IMR-90 (cell line): Measurements from ENCODE around the gene PPARG. TPM values are rescaled to one million over a fixed set of nuclear protein-coding genes. Genes with fewer than 3 reads are reported as not detected.

Experiments used
- ATAC-seq: fragments of 200-7000 bp; cut with Tn5 transposase; 2 replicates; pipeline ENCODE4 v1.9.1; 2020; ENCODE audit warnings: low read depth, mild to moderate bottlenecking, moderate library complexity
- BruUV-seq: library from RNA; stranded (reverse); fragments of 400-500 nt; replicated peaks from 2 replicates; lab custom pipeline; 2021; lab: Mats Ljungman, UMichigan
- CTCF ChIA-PET: fragments of 300-600 bp; formaldehyde crosslinking; extraction: SDS; loops from one replicate; lab custom pipeline; 2021; ENCODE audit warnings: antibody characterized with exemption; lab: Yijun Ruan, JAX
- POLR2A ChIA-PET: fragments of 300-600 bp; sonication (Branson Sonifier 250); formaldehyde crosslinking; loops from one replicate; lab custom pipeline; 2022; ENCODE audit warnings: antibody characterized with exemption; ENCODE audit not compliant: unreplicated experiment; lab: Charles Lee
- DNase-seq: peaks from one replicate; pipeline ENCODE4 v3.0.0; 2013
- H2AFZ ChIP-seq: replicated peaks from 2 replicates; pipeline ENCODE3; 2013; ENCODE audit warnings: low read length, mild to moderate bottlenecking; ENCODE audit not compliant: poor library complexity
- H2AK5ac ChIP-seq: 2 replicates; pipeline ENCODE4 v1.6.1; 2013; ENCODE audit warnings: low read depth, low read length, inconsistent platforms
- H2AK9ac ChIP-seq: replicated peaks from 2 replicates; pipeline ENCODE3; 2013; ENCODE audit warnings: mild to moderate bottlenecking, low read depth, low read length, moderate library complexity; ENCODE audit not compliant: poor library complexity
- H2BK120ac ChIP-seq: 2 replicates; pipeline ENCODE4 v1.6.1; 2013; ENCODE audit warnings: low read depth, low read length, inconsistent platforms
- H2BK15ac ChIP-seq: 3 replicates; pipeline ENCODE4 v1.6.1; 2013; ENCODE audit warnings: low read depth, low read length, inconsistent platforms
- H2BK20ac ChIP-seq: 2 replicates; pipeline ENCODE4 v1.6.1; 2013; ENCODE audit warnings: low read depth, mild to moderate bottlenecking, inconsistent platforms, low read length, moderate library complexity
- H2BK5ac ChIP-seq: 2 replicates; pipeline ENCODE4 v1.6.1; 2013; ENCODE audit warnings: mild to moderate bottlenecking, low read depth, low read length, inconsistent platforms; ENCODE audit not compliant: poor library complexity, severe bottlenecking
- H3K14ac ChIP-seq: replicated peaks from 2 replicates; pipeline ENCODE4 v1.6.1; 2013; ENCODE audit warnings: low read depth, low read length, inconsistent platforms
- H3K18ac ChIP-seq: 2 replicates; pipeline ENCODE4 v1.6.1; 2013; ENCODE audit warnings: low read depth, low read length, control low read depth
- H3K23ac ChIP-seq: 2 replicates; pipeline ENCODE4 v1.6.1; 2013; ENCODE audit warnings: low read depth, low read length, inconsistent platforms
- H3K27ac ChIP-seq: 2 replicates; pipeline ENCODE4 v1.5.1; 2013; ENCODE audit warnings: mild to moderate bottlenecking, control low read depth, low read length; ENCODE audit not compliant: insufficient read depth
- H3K27me3 ChIP-seq: 2 replicates; pipeline ENCODE4 v1.6.1; 2013; ENCODE audit warnings: low read length; ENCODE audit not compliant: control insufficient read depth, insufficient read depth
- H3K36me3 ChIP-seq: 2 replicates; pipeline ENCODE4 v1.6.1; 2013; ENCODE audit warnings: low read length, mixed read lengths; ENCODE audit not compliant: control insufficient read depth, insufficient read depth
- H3K4ac ChIP-seq: 2 replicates; pipeline ENCODE4 v1.6.1; 2013; ENCODE audit warnings: low read depth, low read length, inconsistent platforms
- H3K4me1 ChIP-seq: 2 replicates; pipeline ENCODE4 v1.6.1; 2013; ENCODE audit warnings: low read length, mixed read lengths; ENCODE audit not compliant: control insufficient read depth, insufficient read depth
- H3K4me2 ChIP-seq: 2 replicates; pipeline ENCODE4 v1.6.1; 2013; ENCODE audit warnings: low read depth, mild to moderate bottlenecking, control low read depth, low read length, moderate library complexity
- H3K4me3 ChIP-seq: 2 replicates; pipeline ENCODE4 v1.5.1; 2013; ENCODE audit warnings: low read depth, mild to moderate bottlenecking, control low read depth, low read length, moderate library complexity; ENCODE audit not compliant: insufficient read depth
- H3K56ac ChIP-seq: 2 replicates; pipeline ENCODE4 v1.6.1; 2013; ENCODE audit warnings: low read length, inconsistent platforms; ENCODE audit not compliant: insufficient read depth; ENCODE audit errors: extremely low read depth
- H3K79me1 ChIP-seq, 2 experiments: 2 replicates each; pipeline ENCODE4 v1.6.1; 2013; ENCODE audit warnings: low read length in 2 of 2, inconsistent platforms in 1 of 2, low read depth in 1 of 2
- H3K9ac ChIP-seq: 2 replicates; pipeline ENCODE4 v1.6.1; 2013; ENCODE audit warnings: low read depth, low read length, control low read depth
- H3K9me1 ChIP-seq: 2 replicates; pipeline ENCODE4 v1.6.1; 2013; ENCODE audit warnings: low read length, inconsistent platforms; ENCODE audit not compliant: insufficient read depth
- H3K9me3 ChIP-seq: 2 replicates; pipeline ENCODE4 v1.6.1; 2013; ENCODE audit warnings: low read length; ENCODE audit not compliant: control insufficient read depth, insufficient read depth
- H4K20me1 ChIP-seq: 2 replicates; pipeline ENCODE4 v1.6.1; 2013; ENCODE audit warnings: low read length, inconsistent platforms; ENCODE audit not compliant: insufficient read depth
- H4K5ac ChIP-seq: 2 replicates; pipeline ENCODE4 v1.6.1; 2013; ENCODE audit warnings: mild to moderate bottlenecking, low read depth, low read length, control low read depth
- H4K8ac ChIP-seq, 2 experiments: 2 replicates each; pipeline ENCODE4 v1.6.1; 2013; ENCODE audit warnings: low read depth in 2 of 2, low read length in 2 of 2, control low read depth in 1 of 2, inconsistent platforms in 1 of 2
- H4K91ac ChIP-seq: 2 replicates; pipeline ENCODE4 v1.6.1; 2013; ENCODE audit warnings: low read depth, low read length, inconsistent platforms; ENCODE audit not compliant: insufficient read depth
- MAFK ChIP-seq: IDR thresholded peaks from 2 replicates; pipeline ENCODE4 v1.6.1; 2012; ENCODE audit warnings: low read depth, low read length, improper control_type of control experiment
- NFE2L2 ChIP-seq: fragments of 150-350 bp; IDR thresholded peaks from 2 replicates; pipeline ENCODE4 v1.6.1; 2016; ENCODE audit warnings: low read depth, mild to moderate bottlenecking, low read length
- RFX5 ChIP-seq: IDR thresholded peaks from 2 replicates; pipeline ENCODE4 v1.8.0; 2012; ENCODE audit warnings: low read depth, mild to moderate bottlenecking, low read length, moderate library complexity
- WGBS, 2 experiments: methylation state at CpG; one replicate each; pipeline versions ENCODE4 v1.1.5 to v1.1.7; 2013; ENCODE audit warnings: missing lambda C conversion rate in 2 of 2; ENCODE audit not compliant: insufficient read length in 1 of 2; ENCODE audit errors: extremely low coverage in 2 of 2; 5-methylcytosine and 5-hydroxymethylcytosine counted together
- dilution Hi-C: fragments of 300-500 bp; cut with HindIII; formaldehyde crosslinking; loops from one replicate; pipeline ENCODE4 v1.14.3; 2018; ENCODE audit warnings: low sequenced_read_pairs; ENCODE audit not compliant: unreplicated experiment
- in situ Hi-C: fragments of 300-500 bp; cut with MboI; formaldehyde crosslinking; loops from 3 replicates; pipeline ENCODE4 v1.14.3; 2019; ENCODE audit warnings: low sequenced_read_pairs, inconsistent platforms, mixed read lengths
- intact Hi-C: fragments of 100-400 bp; cut with micrococcal nuclease; formaldehyde crosslinking; loops from 2 replicates; pipeline ENCODE4 v1.10.0; 2022
- polyA plus RNA-seq, 3 experiments: library from polyadenylated mRNA; depleted of rRNA; stranded (reverse); fragments of >200 nt; gene quantifications; 2 replicates each; pipeline ENCODE4 v1.2.3, GENCODE V29; 2012; ENCODE audit warnings: low replicate concordance in 1 of 3
- total RNA-seq: library from RNA; depleted of rRNA; stranded (reverse); fragments of >200 nt; gene quantifications from 2 replicates; pipeline ENCODE4 v1.2.3, GENCODE V29; 2012

Gene PPARG
- total and polyA plus RNA-seq, 2 of the 4 experiments (the other 2 are of a cell fraction) = 11.2 to 23.8 TPM

- POLR2A ChIA-PET = no interaction called here
- DNase-seq = peak; percentile 44
- no peak overlapping the region for H3K4ac ChIP-seq
These were observed 35.1 kb upstream of the PPARG start for GRCh38 chr3:12253516-12254343.

More at GRCh38 chr3:12253516-12254343, 35.1 kb upstream of the PPARG start:
- dilution Hi-C loops (no loop called here), intact Hi-C loops (no loop called here), in situ Hi-C loops (no loop called here)
- Histone ChIP-seq H2BK15ac (no peak overlapping the region), H2AFZ (peak overlapping the region; percentile 75), H3K4me3 (no peak overlapping the region), H3K14ac (no peak overlapping the region), H2BK5ac (no peak overlapping the region), H3K18ac (no peak overlapping the region), H3K36me3 (no peaks in the 10 kb centered on the region), H3K79me1 (no peaks in the 10 kb centered on the region), H3K4me1 (no peaks in the 10 kb centered on the region; the same call in 1 of the 2 replicates), H3K27ac (no peak overlapping the region), H3K9me3 (no peaks in the 10 kb centered on the region), H4K91ac (no peak overlapping the region), H3K9me1 (no peaks in the 10 kb centered on the region), H4K5ac (no peak overlapping the region), H2BK20ac (no peak overlapping the region), H3K9ac (no peak overlapping the region), H4K20me1 (no peaks in the 10 kb centered on the region), H3K23ac (no peak overlapping the region), H3K27me3 (peaks cover 1% of the 10 kb centered on the region; the same call in 1 of the 2 replicates), H4K8ac (no peak overlapping the region), H3K4me2 (no peak overlapping the region), H2BK120ac (no peak overlapping the region), H2AK5ac (no peak overlapping the region), H3K56ac (no peak overlapping the region), H2AK9ac (no peak overlapping the region)
- TF ChIP-seq RFX5 (no peak), NFE2L2 (peak; percentile 26; the same call in 1 of the 2 replicates), MAFK (peak; percentile 65)
- CTCF ChIA-PET = no interaction called here
- ATAC-seq = peak; percentile 24
- no TSS peak for BruUV-seq
- WGBS, 2 experiments = no CpG with 5 or more reads among the region's 10 CpGs
